PC-9 (cell line): Measurements from ENCODE around the gene FOLR1. TPM values are rescaled to one million over a fixed set of nuclear protein-coding genes. Genes with fewer than 3 reads are reported as not detected.

ENCODE experiments used
- BruUV-seq: library from RNA; stranded (reverse); fragments of 400-500 nt; replicated peaks from 2 replicates; lab custom pipeline; 2021; lab: Mats Ljungman, UMichigan
- CTCF ChIA-PET: fragments of 300-600 bp; sonication (Branson Sonifier 250); formaldehyde crosslinking; loops from one replicate; lab custom pipeline; 2022; ENCODE audit warnings: antibody characterized with exemption; lab: Charles Lee
- POLR2A ChIA-PET: fragments of 300-600 bp; sonication (Branson Sonifier 250); formaldehyde crosslinking; loops from one replicate; lab custom pipeline; 2022; ENCODE audit warnings: antibody characterized with exemption; ENCODE audit not compliant: unreplicated experiment; lab: Charles Lee
- DNase-seq, 2 experiments: peaks; one replicate each; pipeline versions ENCODE4 v3.0.0 to v3.0.0-alpha.2; 2015 to 2022; ENCODE audit warnings: mixed read lengths in 1 of 2
- H2AFZ ChIP-seq: fragments of 200-600 bp; sonication (generic); 2 replicates; pipeline ENCODE4 v1.8.1; 2017; ENCODE audit warnings: antibody characterized with exemption
- H3F3A ChIP-seq: fragments of 200-600 bp; sonication (generic); 2 replicates; pipeline ENCODE4 v1.8.1; 2017; ENCODE audit warnings: antibody characterized with exemption, mild to moderate bottlenecking, low read depth; ENCODE audit not compliant: insufficient read depth
- H3K27ac ChIP-seq: fragments of 200-600 bp; sonication (generic); 2 replicates; pipeline ENCODE4 v1.6.1; 2016; ENCODE audit warnings: mixed run types
- H3K27me3 ChIP-seq: fragments of 200-600 bp; sonication (generic); 2 replicates; pipeline ENCODE4 v1.6.1; 2016; ENCODE audit warnings: low read depth, mixed run types; ENCODE audit not compliant: insufficient read depth
- H3K36me3 ChIP-seq: fragments of 200-600 bp; sonication (generic); 2 replicates; pipeline ENCODE4 v1.6.1; 2016; ENCODE audit warnings: low read depth, mixed run types
- H3K4me1 ChIP-seq: fragments of 200-600 bp; sonication (generic); replicated peaks from 2 replicates; pipeline ENCODE4 v1.6.1; 2016; ENCODE audit warnings: mixed run types; ENCODE audit not compliant: insufficient read depth
- H3K4me2 ChIP-seq: fragments of 200-600 bp; sonication (generic); 2 replicates; pipeline ENCODE4 v1.6.1; 2017; ENCODE audit warnings: mixed run types
- H3K4me3 ChIP-seq: fragments of 200-600 bp; sonication (generic); 2 replicates; pipeline ENCODE4 v1.6.1; 2016; ENCODE audit warnings: mixed run types
- H3K79me2 ChIP-seq: fragments of 200-600 bp; sonication (generic); 2 replicates; pipeline ENCODE4 v1.6.1; 2017; ENCODE audit warnings: low read depth, mixed run types
- H3K9me2 ChIP-seq: fragments of 200-600 bp; sonication (generic); 2 replicates; pipeline ENCODE4 v1.8.1; 2017; ENCODE audit warnings: mild to moderate bottlenecking; ENCODE audit not compliant: insufficient read depth
- H3K9me3 ChIP-seq: fragments of 200-600 bp; sonication (generic); 2 replicates; pipeline ENCODE4 v1.8.1; 2016; ENCODE audit warnings: low read depth; ENCODE audit not compliant: insufficient read depth
- H4K20me1 ChIP-seq: fragments of 200-600 bp; sonication (generic); 2 replicates; pipeline ENCODE4 v1.8.1; 2017; ENCODE audit not compliant: insufficient read depth
- CTCF ChIP-seq: fragments of 200-600 bp; sonication (generic); conservative IDR thresholded peaks from 2 replicates; pipeline ENCODE4 v1.6.1; 2017; ENCODE audit warnings: mixed run types, antibody characterized with exemption, mild to moderate bottlenecking, moderate library complexity
- EZH2 ChIP-seq: fragments of 200-600 bp; sonication (generic); IDR thresholded peaks from 2 replicates; pipeline ENCODE4 v1.8.0; 2017; ENCODE audit warnings: antibody characterized with exemption, low read depth
- intact Hi-C: fragments of 100-400 bp; cut with micrococcal nuclease; formaldehyde crosslinking; loops from one replicate; pipeline ENCODE4 v1.10.0; 2022; ENCODE audit not compliant: unreplicated experiment
- total RNA-seq: library from RNA; stranded (reverse); gene quantifications from 2 replicates; pipeline ENCODE4 v1.2.3, GENCODE V29; 2021

Gene FOLR1
- total RNA-seq, 1 experiment from 2014 or later: 4.7 TPM

GRCh38 chr11:72235351-72236057, 43.6 kb downstream of the FOLR1 start:
- BruUV-seq: no TSS peak
- TF ChIP-seq CTCF: no peak
- no peak for TF ChIP-seq EZH2
- Histone ChIP-seq H3F3A (peaks cover 41% of the 10 kb centered on the region), H3K9me3 (no peaks in the 10 kb centered on the region), H3K4me3 (no peak overlapping the region), H2AFZ (no peak overlapping the region), H3K79me2 (no peaks in the 10 kb centered on the region), H3K36me3 (peaks cover 17% of the 10 kb centered on the region; the same call in 1 of the 2 replicates), H3K4me2 (no peak overlapping the region), H3K4me1 (no peaks in the 10 kb centered on the region), H3K27ac (no peak overlapping the region), H4K20me1 (peaks cover 20% of the 10 kb centered on the region), H3K9me2 (no peaks in the 10 kb centered on the region), H3K27me3 (no peaks in the 10 kb centered on the region)
- POLR2A ChIA-PET: interaction anchor here (0.7 kb wide), 1 partner anchor 70 kb away, joined by 3 read pairs; no protein-coding TSS in a partner anchor
- CTCF ChIA-PET: no interaction called here
- no peak for DNase-seq
- intact Hi-C loops: no loop called here

GRCh38 chr11:72236083-72236697, 44.2 kb downstream of the FOLR1 start:
- TF ChIP-seq EZH2 (no peak), CTCF (no peak)
- Histone ChIP-seq H3K4me3 (no peak overlapping the region), H3K4me1 (no peaks in the 10 kb centered on the region), H2AFZ (no peak overlapping the region), H4K20me1 (peaks cover 20% of the 10 kb centered on the region), H3K36me3 (peaks cover 17% of the 10 kb centered on the region; the same call in 1 of the 2 replicates), H3K27ac (no peak overlapping the region), H3F3A (peaks cover 41% of the 10 kb centered on the region), H3K9me2 (no peaks in the 10 kb centered on the region), H3K9me3 (no peaks in the 10 kb centered on the region), H3K27me3 (no peaks in the 10 kb centered on the region), H3K4me2 (no peak overlapping the region), H3K79me2 (no peaks in the 10 kb centered on the region)
- POLR2A ChIA-PET: interaction anchor here (0.7 kb wide), 1 partner anchor 69 kb away, joined by 3 read pairs; no protein-coding TSS in a partner anchor
- DNase-seq: no peak
- BruUV-seq: no TSS peak
- intact Hi-C loops: no loop called here
- CTCF ChIA-PET: no interaction called here

- no peak overlapping the region for H3K4me3 ChIP-seq
- H2AFZ ChIP-seq: no peak overlapping the region
- no peak overlapping the region for H3K4me2 ChIP-seq
- no peaks in the 10 kb centered on the region for H3K27me3 ChIP-seq
- no peaks in the 10 kb centered on the region for H3K9me2 ChIP-seq
- no TSS peak for BruUV-seq
- H3K9me3 ChIP-seq: no peaks in the 10 kb centered on the region
- TF ChIP-seq EZH2: no peak
- TF ChIP-seq CTCF: no peak
- H3K27ac ChIP-seq: no peak overlapping the region
- no peaks in the 10 kb centered on the region for H3K79me2 ChIP-seq
- peaks cover 12% of the 10 kb centered on the region; the same call in 1 of the 2 replicates for H3K36me3 ChIP-seq
- peaks cover 17% of the 10 kb centered on the region for H4K20me1 ChIP-seq
- peaks cover 41% of the 10 kb centered on the region for H3F3A ChIP-seq
- ChIA-PET POLR2A (interaction anchor here (0.5 kb wide), 1 partner anchor 10 kb away, joined by 3 read pairs; no protein-coding TSS in a partner anchor), CTCF (no interaction called here)
- intact Hi-C loops: no loop called here
- no peak for DNase-seq
- no peaks in the 10 kb centered on the region for H3K4me1 ChIP-seq
Observed at GRCh38 chr11:72236774-72237111, 44.8 kb downstream of the FOLR1 start.
